ENCODE data around the gene SLC25A47. TPM values are rescaled to one million over a fixed set of nuclear protein-coding genes. Genes with fewer than 3 reads are reported as not detected.
A peak's percentile ranks its signal among the peaks of the same experiment; 100 is the strongest.

SLC25A47 gene
- total and polyA plus RNA-seq, 2 of the 4 experiments (the other 2 are of a cell fraction), result not detected

DNA sequence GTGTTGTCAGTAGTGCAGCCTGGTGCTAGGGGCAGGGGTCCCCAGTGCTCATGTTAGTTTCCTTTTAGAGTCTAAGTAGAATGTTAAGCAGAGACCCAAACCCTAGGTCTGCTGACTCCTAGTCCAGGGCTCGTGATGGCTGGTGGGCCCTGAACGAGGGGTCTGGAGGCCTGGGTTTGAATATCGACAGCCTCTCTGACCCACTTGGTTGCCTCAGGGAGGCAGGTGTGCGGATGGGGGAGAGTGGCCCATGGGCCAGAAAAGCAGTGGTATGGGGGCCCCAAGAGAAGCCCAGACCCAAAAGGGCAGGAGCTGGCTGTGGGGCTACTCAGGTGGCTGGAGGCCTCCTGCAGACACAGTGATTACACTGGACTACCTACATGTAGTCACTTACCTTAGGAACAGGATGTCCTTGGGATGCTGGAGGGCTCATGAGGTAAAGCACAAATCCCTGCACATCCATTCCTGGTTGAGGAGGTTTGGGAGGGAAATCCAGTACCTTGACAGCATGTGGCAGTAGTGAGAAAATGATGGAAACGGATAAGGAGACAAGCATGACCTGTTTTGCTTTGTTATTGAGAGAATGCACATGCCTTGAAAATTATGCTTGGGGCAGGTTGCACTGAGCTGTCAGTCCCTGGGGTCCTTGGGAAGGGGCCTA lies 15.2 kb upstream of the SLC25A47 start:
- Histone ChIP-seq H2BK120ac (ENCODE audit: low read depth, low read length) (no peak overlapping the region), H4K91ac (ENCODE audit: insufficient read depth, low read depth, low read length) (peak overlapping the region; percentile 79), H3K79me1 (ENCODE audit: low read depth in 1 of 2, low read length in 2 of 2) (peaks cover 12 to 50% of the 10 kb centered on the region in 2 experiments), H3K4me1 (ENCODE audit: control insufficient read depth, insufficient read depth, low read length) (peaks cover 15% of the 10 kb centered on the region; the same call in 1 of the 2 replicates), H3K4me2 (ENCODE audit: low read depth, low read length) (peak overlapping the region; percentile 94), H2AFZ (replicated peaks; ENCODE audit: low read length, poor library complexity) (peak overlapping the region; percentile 98), H3K9ac (ENCODE audit: low read depth, low read length) (peak overlapping the region; percentile 92), H3K56ac (ENCODE audit: extremely low read depth, insufficient read depth, low read length) (no peak overlapping the region), H3K4ac (ENCODE audit: low read depth, low read length) (peak overlapping the region; percentile 79), H3K9me3 (ENCODE audit: control insufficient read depth, insufficient read depth, low read length) (no peaks in the 10 kb centered on the region), H2BK20ac (ENCODE audit: low read depth, low read length) (no peak overlapping the region), H3K18ac (ENCODE audit: low read depth, low read length) (peak overlapping the region; percentile 15), H3K36me3 (ENCODE audit: control insufficient read depth, insufficient read depth, low read length) (peaks cover 7% of the 10 kb centered on the region; the same call in 1 of the 2 replicates), H4K5ac (ENCODE audit: low read depth, low read length) (peak overlapping the region; percentile 90), H3K4me3 (ENCODE audit: insufficient read depth, low read depth, low read length) (peak overlapping the region; percentile 88), H2BK5ac (ENCODE audit: low read depth, low read length, poor library complexity, severe bottlenecking) (no peak overlapping the region), H3K27ac (ENCODE audit: insufficient read depth, low read length) (peak overlapping the region; percentile 88), H2AK5ac (ENCODE audit: low read depth, low read length) (peak overlapping the region; percentile 76), H4K20me1 (ENCODE audit: insufficient read depth, low read length) (peaks cover 25% of the 10 kb centered on the region), H2AK9ac (replicated peaks; ENCODE audit: low read depth, low read length, poor library complexity) (peak overlapping the region; percentile 98), H3K23ac (ENCODE audit: low read depth, low read length) (peak overlapping the region; percentile 89), H3K14ac (replicated peaks; ENCODE audit: low read depth, low read length) (peak overlapping the region; percentile 90), H3K9me1 (ENCODE audit: insufficient read depth, low read length) (peaks cover 4% of the 10 kb centered on the region), H2BK15ac (ENCODE audit: low read depth, low read length) (0 out of 3 replicates have a peak overlapping the region, but pooled peaks have one; percentile 41), H4K8ac (ENCODE audit: low read depth in 2 of 2, low read length in 2 of 2) (peak overlapping the region; percentile 79 to 82), H3K27me3 (ENCODE audit: control insufficient read depth, insufficient read depth, low read length) (no peaks in the 10 kb centered on the region)
- no TSS peak for BruUV-seq (replicated peaks)
- ATAC-seq (ENCODE audit: low read depth) (no peak), DNase-seq (no peak)
- intact Hi-C loops (cut with micrococcal nuclease), result loop anchor here (2.0 to 5.0 kb wide), 3 partner anchors 34 to 69 kb away; partner anchors contain the start of gene WDR25
- ChIA-PET CTCF (no interaction called here), POLR2A (ENCODE audit: unreplicated experiment) (no interaction called here)
- 100% methylated on average over 2 of the region's 5 CpGs; no CpG with 5 or more reads in 1 of the 2 experiments for WGBS, 2 experiments (ENCODE audit: extremely low coverage in 2 of 2, insufficient read length in 1 of 2)
- in situ Hi-C loops (cut with MboI; ENCODE audit: low sequenced_read_pairs), result no loop called here
- dilution Hi-C loops (cut with HindIII; ENCODE audit: low sequenced_read_pairs, unreplicated experiment), result no loop called here
- TF ChIP-seq BHLHE40 (IDR thresholded peaks at IDR 0.05; ENCODE audit: low read depth, low read length) (no peak), RAD21 (IDR thresholded peaks at IDR 0.05; ENCODE audit: low read length) (no peak), CEBPB (IDR thresholded peaks at IDR 0.05; ENCODE audit: low read depth, low read length) (no peak), CHD1 (IDR thresholded peaks at IDR 0.05; ENCODE audit: low read depth, low read length) (no peak), MAFK (IDR thresholded peaks at IDR 0.05; ENCODE audit: low read depth, low read length) (no peak), MAZ (IDR thresholded peaks at IDR 0.05; ENCODE audit: borderline replicate concordance, low read depth, low read length) (no peak), FOS (IDR thresholded peaks at IDR 0.05; ENCODE audit: low read depth, low read length) (no peak), NFE2L2 (IDR thresholded peaks at IDR 0.05; ENCODE audit: low read depth, low read length) (no peak), POLR2A (IDR thresholded peaks at IDR 0.05; ENCODE audit: low read depth, low read length) (no peak), SMC3 (IDR thresholded peaks at IDR 0.05; ENCODE audit: low read depth, low read length) (no peak), USF2 (IDR thresholded peaks at IDR 0.05; ENCODE audit: low read depth, low read length) (no peak), MXI1 (IDR thresholded peaks at IDR 0.05; ENCODE audit: borderline replicate concordance, low read depth, low read length) (no peak), RCOR1 (IDR thresholded peaks at IDR 0.05; ENCODE audit: insufficient replicate concordance, low read length) (no peak), CTCF (conservative IDR thresholded peaks at IDR 0.05; ENCODE audit: low read depth, low read length) (no peak)
- TF ChIP-seq, protein P1, sequence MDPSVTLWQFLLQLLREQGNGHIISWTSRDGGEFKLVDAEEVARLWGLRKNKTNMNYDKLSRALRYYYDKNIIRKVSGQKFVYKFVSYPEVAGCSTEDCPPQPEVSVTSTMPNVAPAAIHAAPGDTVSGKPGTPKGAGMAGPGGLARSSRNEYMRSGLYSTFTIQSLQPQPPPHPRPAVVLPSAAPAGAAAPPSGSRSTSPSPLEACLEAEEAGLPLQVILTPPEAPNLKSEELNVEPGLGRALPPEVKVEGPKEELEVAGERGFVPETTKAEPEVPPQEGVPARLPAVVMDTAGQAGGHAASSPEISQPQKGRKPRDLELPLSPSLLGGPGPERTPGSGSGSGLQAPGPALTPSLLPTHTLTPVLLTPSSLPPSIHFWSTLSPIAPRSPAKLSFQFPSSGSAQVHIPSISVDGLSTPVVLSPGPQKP (IDR thresholded peaks at IDR 0.05; ENCODE audit: borderline replicate concordance, low read depth, low read length), result no peak
